Cardiac muscle cell (in vitro differentiated cells and primary cell): ENCODE measurements around the gene ACTA2. TPM values are rescaled to one million over a fixed set of nuclear protein-coding genes. Genes with fewer than 3 reads are reported as not detected.
A peak's percentile ranks its signal among the peaks of the same experiment; 100 is the strongest.

Source experiments
- DNase-seq, 2 donors: peaks; one replicate each; pipeline versions ENCODE4 v3.0.0 to v3.0.0-alpha.2; 2010 to 2017; ENCODE audit warnings: low read depth in 1 of 2, low spot score in 1 of 2
- H3K27ac ChIP-seq: fragments of 200-600 bp; sonication (generic); 2 replicates; pipeline ENCODE4 v1.5.1; 2016
- H3K27me3 ChIP-seq: fragments of 200-600 bp; sonication (generic); 2 replicates; pipeline ENCODE4 v1.6.0; 2016; ENCODE audit warnings: control low read depth
- H3K36me3 ChIP-seq: fragments of 200-600 bp; sonication (generic); 2 replicates; pipeline ENCODE4 v1.5.1; 2016; ENCODE audit warnings: control low read depth
- H3K4me1 ChIP-seq: fragments of 200-600 bp; sonication (generic); 2 replicates; pipeline ENCODE4 v1.8.1; 2017; ENCODE audit warnings: low read depth, mild to moderate bottlenecking, mixed run types
- H3K4me3 ChIP-seq: fragments of 200-600 bp; sonication (generic); 2 replicates; pipeline ENCODE4 v1.5.1; 2016; ENCODE audit warnings: mild to moderate bottlenecking
- H3K9me3 ChIP-seq: fragments of 200-600 bp; sonication (generic); 2 replicates; pipeline ENCODE4 v1.5.1; 2017; ENCODE audit warnings: low read depth, mild to moderate bottlenecking, control low read depth
- CTCF ChIP-seq: IDR thresholded peaks from 2 replicates; pipeline ENCODE4 v1.5.1; 2012; ENCODE audit warnings: low read depth, mild to moderate bottlenecking, low read length
- polyA plus RNA-seq: library from polyadenylated mRNA; unstranded; fragments of >200 nt; fragmentation: Nextera tagmentation; extraction: Ambion mirVana; gene quantifications from 2 replicates; pipeline ENCODE4 v1.2.1, GENCODE V29; 2016
- total RNA-seq: library from RNA; depleted of rRNA; stranded (reverse); fragments of >200 nt; gene quantifications from 2 replicates; pipeline ENCODE4 v1.2.3, GENCODE V29; 2016

ACTA2 gene
- total and polyA plus RNA-seq, 2 experiments from 2014 or later: 405 to 2,064 TPM

GRCh38 chr10:88915781-88916180 lies 36.8 kb downstream of the ACTA2 start:
- Histone ChIP-seq H3K9me3 (no peaks in the 10 kb centered on the region), H3K27ac (no peak overlapping the region), H3K36me3 (no peaks in the 10 kb centered on the region), H3K4me3 (no peak overlapping the region), H3K27me3 (no peaks in the 10 kb centered on the region), H3K4me1 (peaks cover 2% of the 10 kb centered on the region)
- no peak for DNase-seq
- no peak for TF ChIP-seq CTCF

GRCh38 chr10:88913788-88914187 lies 38.8 kb downstream of the ACTA2 start:
- peak in 1 of 2 donors; percentile 58 for DNase-seq
- Histone ChIP-seq H3K36me3 (no peaks in the 10 kb centered on the region), H3K27me3 (no peaks in the 10 kb centered on the region), H3K4me3 (no peak overlapping the region), H3K9me3 (no peaks in the 10 kb centered on the region), H3K27ac (no peak overlapping the region), H3K4me1 (no peaks in the 10 kb centered on the region)
- TF ChIP-seq CTCF: no peak

- H3K4me3 ChIP-seq: no peak overlapping the region
- H3K27ac ChIP-seq: no peak overlapping the region
- DNase-seq: peak in 1 of 2 donors; percentile 62
- no peaks in the 10 kb centered on the region for H3K9me3 ChIP-seq
- TF ChIP-seq CTCF: no peak
- no peaks in the 10 kb centered on the region for H3K36me3 ChIP-seq
- H3K4me1 ChIP-seq: no peaks in the 10 kb centered on the region
- H3K27me3 ChIP-seq: no peaks in the 10 kb centered on the region
Observed at GRCh38 chr10:88913127-88913526, 39.4 kb downstream of the ACTA2 start.

GRCh38 chr10:88911851-88912250 lies 40.7 kb downstream of the ACTA2 start:
- H3K4me1 ChIP-seq: no peaks in the 10 kb centered on the region
- H3K36me3 ChIP-seq: no peaks in the 10 kb centered on the region
- H3K27me3 ChIP-seq: no peaks in the 10 kb centered on the region
- H3K4me3 ChIP-seq: no peak overlapping the region
- DNase-seq: no peak
- no peaks in the 10 kb centered on the region for H3K9me3 ChIP-seq
- H3K27ac ChIP-seq: no peak overlapping the region
- no peak for TF ChIP-seq CTCF

GRCh38 chr10:88911116-88911515 lies 41.5 kb downstream of the ACTA2 start:
- no peak for DNase-seq
- Histone ChIP-seq H3K4me1 (no peaks in the 10 kb centered on the region), H3K4me3 (no peak overlapping the region), H3K36me3 (no peaks in the 10 kb centered on the region), H3K9me3 (no peaks in the 10 kb centered on the region), H3K27ac (no peak overlapping the region), H3K27me3 (no peaks in the 10 kb centered on the region)
- TF ChIP-seq CTCF: no peak

- DNase-seq: no peak
- H3K27me3 ChIP-seq: no peaks in the 10 kb centered on the region
- TF ChIP-seq CTCF: no peak
- no peak overlapping the region for H3K27ac ChIP-seq
- H3K9me3 ChIP-seq: no peaks in the 10 kb centered on the region
- H3K36me3 ChIP-seq: no peaks in the 10 kb centered on the region
- no peak overlapping the region for H3K4me3 ChIP-seq
- H3K4me1 ChIP-seq: no peaks in the 10 kb centered on the region
Observed at GRCh38 chr10:88908194-88908593, 44.4 kb downstream of the ACTA2 start.
